ENCODE data around the gene FAM135A.

GRCh38 chr6:70574643-70575042, 161.3 kb downstream of the FAM135A start:
- no peak for TF ChIP-seq CTCF (IDR thresholded peaks at IDR 0.05)
- no peak for TF ChIP-seq POLR2AphosphoS5 (IDR thresholded peaks at IDR 0.05)
- no peak for TF ChIP-seq POLR2A (IDR thresholded peaks at IDR 0.05)
